Activated CD8-positive, alpha-beta memory T cell treated with anti-CD3 and anti-CD28 coated beads for 1 hour (primary cell): ENCODE measurements around the gene TASP1.
"Not testable (repeated sequence)": the region's sequence is repeated elsewhere in the genome, so short reads cannot be mapped to it uniquely, and the experiment has no call there.

Experiments
- DNase-seq, 2 donors: peaks; one replicate each; pipeline ENCODE4 v3.0.0-alpha.2; 2020; ENCODE audit warnings: low read depth in 1 of 2; ENCODE audit errors: extremely low read depth in 1 of 2

TASP1 gene

GRCh38 chr20:13501500-13501899 is 137.2 kb downstream of the TASP1 start:
- no peak for DNase-seq

GRCh38 chr20:13494019-13494418 is 144.7 kb downstream of the TASP1 start:
- DNase-seq, result no peak

DNA sequence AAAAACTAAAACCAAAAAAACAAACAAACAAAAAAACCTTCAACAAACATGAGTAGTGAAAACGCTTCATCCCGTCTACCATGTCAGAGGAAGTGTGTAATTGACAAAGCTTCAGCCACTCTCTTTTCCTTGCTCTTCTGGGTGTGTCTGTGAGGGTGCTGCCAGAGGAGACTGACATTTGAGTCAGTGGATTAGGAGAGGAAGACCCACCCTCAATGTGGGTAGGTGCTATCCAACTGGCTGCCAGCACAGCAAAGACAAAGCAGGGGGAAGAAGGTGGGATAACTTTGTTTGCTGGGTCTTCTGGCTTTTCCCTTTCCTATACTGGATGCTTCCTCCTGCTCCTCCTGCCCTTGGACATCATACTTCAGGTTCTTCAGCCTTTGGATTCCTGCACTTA is 145.6 kb downstream of the TASP1 start:
- DNase-seq, result no peak

GRCh38 chr20:13492001-13492481 is 146.7 kb downstream of the TASP1 start:
- no peak for DNase-seq

- no peak for DNase-seq
Observed at GRCh38 chr20:13487202-13487601, 151.5 kb downstream of the TASP1 start.

DNA sequence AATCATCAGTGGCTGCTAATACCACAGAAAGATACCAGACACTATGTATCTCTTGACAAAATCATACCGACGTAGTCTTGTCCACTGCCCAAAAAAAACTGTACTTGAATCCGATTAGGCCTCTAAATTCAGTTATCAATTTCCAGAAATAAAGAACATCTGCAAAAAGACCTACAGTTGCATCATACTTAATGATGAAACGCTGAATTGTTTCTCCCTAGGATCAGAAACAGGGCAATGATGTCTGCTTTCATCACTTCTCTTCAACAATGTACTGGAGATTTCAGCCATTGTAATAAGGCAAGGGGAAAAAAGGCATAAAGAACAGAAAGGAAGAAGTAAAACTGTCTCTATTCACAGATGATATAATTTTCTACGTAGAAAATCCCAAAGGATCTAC is 152.0 kb downstream of the TASP1 start:
- no peak for DNase-seq

GRCh38 chr20:13485576-13485975 is 153.2 kb downstream of the TASP1 start:
- no peak for DNase-seq

GRCh38 chr20:13485019-13485418 is 153.7 kb downstream of the TASP1 start:
- DNase-seq, result not testable (repeated sequence)

DNA sequence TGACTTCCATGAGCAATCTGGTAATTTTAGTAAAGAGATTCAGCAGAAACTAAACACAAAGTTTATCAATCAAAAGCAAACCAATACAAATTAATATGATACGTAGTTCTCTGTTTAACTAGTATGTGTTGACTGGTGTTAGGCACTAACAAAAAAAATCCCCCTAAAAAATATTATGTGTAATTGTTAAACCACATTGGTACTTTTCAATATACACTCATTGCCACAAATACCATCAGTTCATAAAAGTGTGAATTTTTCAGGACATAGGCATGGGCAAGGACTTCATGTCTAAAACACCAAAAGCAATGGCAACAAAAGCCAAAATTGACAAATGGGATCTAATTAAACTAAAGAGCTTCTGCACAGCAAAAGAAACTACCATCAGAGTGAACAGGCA is 155.3 kb downstream of the TASP1 start:
- DNase-seq, result not testable (repeated sequence)

- no peak for DNase-seq
Observed at GRCh38 chr20:13478366-13478765, 160.4 kb downstream of the TASP1 start.

GRCh38 chr20:13474467-13474866 is 164.3 kb downstream of the TASP1 start:
- DNase-seq, result no peak

GRCh38 chr20:13469262-13469661 is 169.5 kb downstream of the TASP1 start:
- no peak for DNase-seq

- no peak for DNase-seq
Observed at GRCh38 chr20:13468166-13468565, 170.6 kb downstream of the TASP1 start.

- no peak for DNase-seq
Observed at GRCh38 chr20:13464702-13465101, 174.0 kb downstream of the TASP1 start.

- no peak for DNase-seq
Observed at GRCh38 chr20:13461849-13462458, 176.8 kb downstream of the TASP1 start.

DNA sequence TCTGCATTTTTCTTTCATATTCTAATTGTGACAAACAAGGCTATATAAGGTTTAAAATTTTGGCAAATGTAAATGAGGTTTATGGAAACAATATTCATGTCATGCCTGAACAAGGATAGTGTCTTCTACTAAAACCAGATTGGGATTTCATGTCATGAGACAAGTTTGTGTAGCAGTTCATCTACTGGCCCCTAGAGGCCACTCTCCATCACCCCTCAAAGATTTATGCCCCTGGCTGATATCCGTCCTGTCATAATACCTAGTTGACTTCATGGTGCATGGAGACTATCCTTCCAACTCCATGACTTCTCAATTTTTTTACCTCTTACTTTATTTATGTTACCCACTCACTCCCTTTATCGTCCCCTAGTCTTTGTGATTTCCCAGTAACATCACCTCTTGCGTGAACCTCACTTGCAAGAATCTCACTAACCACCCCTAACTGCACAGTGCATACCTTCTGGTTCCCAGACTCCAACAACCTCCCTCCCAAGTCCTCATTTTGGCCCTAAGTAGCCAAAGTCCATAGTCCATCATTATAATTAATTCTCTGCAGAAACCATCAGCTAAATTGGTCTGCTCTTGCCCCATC is 179.8 kb downstream of the TASP1 start:
- no peak for DNase-seq

- no peak for DNase-seq
Observed at GRCh38 chr20:13457487-13457886, 181.2 kb downstream of the TASP1 start.

DNA sequence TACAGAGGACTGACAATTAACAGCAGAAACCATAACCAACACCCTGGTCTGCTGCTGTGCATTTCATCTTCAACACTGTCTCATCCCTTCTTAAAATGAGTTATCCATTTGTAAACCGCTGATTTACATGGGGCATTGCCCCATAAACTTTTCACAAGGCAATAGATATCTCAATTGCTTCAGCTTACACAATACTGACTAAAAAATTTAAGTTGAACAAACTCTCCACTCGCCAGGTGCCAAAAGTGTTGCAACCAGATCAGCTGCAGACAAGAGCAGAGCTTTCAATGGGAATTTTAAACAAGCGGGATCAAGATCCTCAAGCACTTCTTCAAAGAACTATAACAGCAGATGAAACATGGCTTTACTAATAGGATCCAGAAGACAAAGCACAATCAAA is 183.0 kb downstream of the TASP1 start:
- no peak for DNase-seq

DNA sequence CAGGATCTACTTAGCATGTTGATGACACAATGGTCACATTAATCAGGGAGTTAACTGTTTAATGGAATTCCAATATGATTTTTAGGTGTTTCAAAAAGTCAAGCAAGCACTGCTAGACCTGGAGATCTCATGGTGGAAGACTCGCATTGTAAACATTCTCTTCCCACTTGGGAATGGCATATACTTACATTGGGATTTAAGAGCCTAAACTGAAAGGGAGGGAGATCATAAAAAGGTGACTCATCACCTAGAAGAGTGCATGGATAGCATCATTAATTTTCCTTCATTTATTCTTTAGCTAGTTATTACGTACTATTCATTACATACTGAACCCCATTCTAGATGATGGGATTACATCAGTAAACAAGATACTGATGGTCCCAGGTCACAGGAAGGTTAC is 185.4 kb downstream of the TASP1 start:
- no peak for DNase-seq

GRCh38 chr20:13452470-13453124 is 186.1 kb downstream of the TASP1 start:
- DNase-seq, result no peak

GRCh38 chr20:13449868-13450434 is 188.8 kb downstream of the TASP1 start:
- DNase-seq, result no peak
